ENCODE results near the gene CTNND2.
A peak's percentile ranks its signal among the peaks of the same experiment; 100 is the strongest.

Gene CTNND2

DNA sequence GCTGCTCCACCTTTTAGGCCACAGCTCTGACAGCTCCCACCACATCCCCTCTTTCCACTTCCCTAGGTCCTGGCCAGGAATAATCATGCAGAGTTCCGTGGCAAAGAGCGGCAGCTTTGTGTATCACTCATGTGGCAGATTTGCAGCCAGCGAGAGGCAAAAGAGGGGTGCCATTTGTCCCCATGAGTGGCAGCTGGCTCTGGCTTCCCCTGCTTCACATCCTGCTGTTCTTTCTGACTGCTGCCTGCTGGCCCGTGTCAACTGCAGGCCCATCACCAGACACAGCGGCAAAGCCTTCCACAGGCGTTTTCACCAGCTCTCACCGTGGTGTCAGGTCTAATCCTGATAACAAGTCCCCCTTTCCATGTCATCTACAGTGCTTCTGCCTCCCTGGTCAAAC is 712.6 kb downstream of the CTNND2 start:
- Mint-ChIP-seq H3K4me3 (no peak overlapping the region), H3K4me1 (no peaks in the 10 kb centered on the region), H3K9me3 (peaks cover 0 to 2% of the 10 kb centered on the region in 2 donors), H3K27ac (no peak overlapping the region), H3K27me3 (peaks cover 3 to 4% of the 10 kb centered on the region in 2 donors), H3K36me3 (no peaks in the 10 kb centered on the region)
- no peak for DNase-seq
- no peak for ATAC-seq (replicated peaks)

DNA sequence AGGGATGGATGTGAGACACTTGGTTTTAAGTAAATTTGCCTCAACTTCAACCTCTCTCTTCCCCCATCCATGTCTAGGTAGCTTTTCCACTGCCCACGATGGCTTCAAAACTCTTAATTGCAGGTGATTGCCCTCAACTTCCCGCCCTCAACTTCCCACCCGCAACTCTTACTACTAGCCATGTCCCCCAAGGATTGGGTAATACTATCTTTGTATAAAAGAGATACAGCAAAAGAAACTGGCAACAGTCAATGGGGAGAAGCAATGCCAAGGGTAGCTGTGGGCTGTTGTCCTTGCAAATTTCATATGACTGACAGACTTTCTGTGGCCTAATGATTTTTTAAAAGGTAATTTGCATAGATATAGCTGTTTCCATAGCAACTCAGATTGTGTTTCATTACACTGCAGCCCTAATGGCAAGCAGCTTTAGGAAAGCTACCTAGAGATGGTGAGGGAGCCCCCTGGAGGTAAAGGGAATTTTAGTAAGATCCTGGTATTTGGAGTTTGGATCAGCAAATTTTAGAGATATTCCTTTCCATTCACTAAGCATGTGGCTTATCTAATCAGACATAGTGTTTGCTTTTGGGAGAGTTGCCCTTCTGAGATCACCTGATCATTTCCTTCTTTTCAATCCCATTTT is 721.7 kb downstream of the CTNND2 start:
- peak in 1 of 2 donors; percentile 58 for ATAC-seq (replicated peaks)
- DNase-seq: no peak
- Mint-ChIP-seq H3K36me3 (no peaks in the 10 kb centered on the region), H3K9me3 (peaks cover 0 to 4% of the 10 kb centered on the region in 2 donors), H3K4me3 (no peak overlapping the region), H3K4me1 (no peaks in the 10 kb centered on the region), H3K27me3 (no peaks in the 10 kb centered on the region), H3K27ac (no peak overlapping the region)

DNA sequence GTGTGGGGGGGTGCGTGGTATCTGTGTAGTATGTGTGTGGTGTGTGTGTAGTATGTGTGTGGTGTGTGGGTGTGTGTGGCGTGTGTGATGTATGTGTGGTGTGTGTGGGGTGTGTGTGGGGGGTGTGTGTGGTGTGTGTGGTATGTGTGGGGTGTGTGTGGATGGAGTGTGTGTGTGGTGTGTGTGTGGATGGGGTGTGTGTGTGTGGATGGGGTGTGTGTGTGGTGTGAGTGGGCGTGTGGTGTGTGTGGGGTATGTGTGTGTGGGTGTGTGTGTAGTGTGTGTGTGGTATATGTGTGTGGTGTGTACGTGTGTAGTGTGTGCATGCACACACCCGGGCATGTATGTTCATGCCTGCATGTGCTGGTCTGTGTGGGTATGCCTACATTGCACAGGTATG is 722.3 kb downstream of the CTNND2 start:
- no peak overlapping the region for H3K27ac Mint-ChIP-seq
- H3K36me3 Mint-ChIP-seq: no peaks in the 10 kb centered on the region
- H3K4me1 Mint-ChIP-seq: no peaks in the 10 kb centered on the region
- DNase-seq: no peak
- no peak for ATAC-seq (replicated peaks)
- no peaks in the 10 kb centered on the region for H3K27me3 Mint-ChIP-seq
- peaks cover 0 to 4% of the 10 kb centered on the region in 2 donors for H3K9me3 Mint-ChIP-seq
- no peak overlapping the region for H3K4me3 Mint-ChIP-seq

DNA sequence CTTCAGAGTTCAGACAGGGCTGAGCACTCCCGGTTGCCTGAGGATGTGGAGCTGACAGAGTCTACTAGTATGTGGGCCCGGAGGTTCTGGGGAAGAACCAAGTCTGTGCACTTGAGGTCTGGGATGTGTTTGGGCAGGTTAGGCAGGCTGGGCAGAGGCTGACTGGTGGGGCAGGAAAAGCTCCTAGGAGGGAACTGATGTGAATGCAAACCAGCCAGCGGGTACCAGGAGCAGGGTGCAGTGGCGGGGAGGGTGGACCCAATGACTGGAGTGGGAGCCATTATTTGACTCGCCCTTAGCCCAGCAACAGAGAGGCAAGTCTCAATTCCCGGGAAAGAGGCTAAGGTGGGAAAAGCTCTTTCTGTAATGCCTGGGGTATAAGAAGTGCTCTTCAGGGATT is 723.4 kb downstream of the CTNND2 start:
- no peak for DNase-seq
- ATAC-seq (replicated peaks): no peak
- Mint-ChIP-seq H3K36me3 (no peaks in the 10 kb centered on the region), H3K4me3 (no peak overlapping the region), H3K9me3 (peaks cover 0 to 4% of the 10 kb centered on the region in 2 donors), H3K27ac (no peak overlapping the region), H3K27me3 (no peaks in the 10 kb centered on the region), H3K4me1 (no peaks in the 10 kb centered on the region)

DNA sequence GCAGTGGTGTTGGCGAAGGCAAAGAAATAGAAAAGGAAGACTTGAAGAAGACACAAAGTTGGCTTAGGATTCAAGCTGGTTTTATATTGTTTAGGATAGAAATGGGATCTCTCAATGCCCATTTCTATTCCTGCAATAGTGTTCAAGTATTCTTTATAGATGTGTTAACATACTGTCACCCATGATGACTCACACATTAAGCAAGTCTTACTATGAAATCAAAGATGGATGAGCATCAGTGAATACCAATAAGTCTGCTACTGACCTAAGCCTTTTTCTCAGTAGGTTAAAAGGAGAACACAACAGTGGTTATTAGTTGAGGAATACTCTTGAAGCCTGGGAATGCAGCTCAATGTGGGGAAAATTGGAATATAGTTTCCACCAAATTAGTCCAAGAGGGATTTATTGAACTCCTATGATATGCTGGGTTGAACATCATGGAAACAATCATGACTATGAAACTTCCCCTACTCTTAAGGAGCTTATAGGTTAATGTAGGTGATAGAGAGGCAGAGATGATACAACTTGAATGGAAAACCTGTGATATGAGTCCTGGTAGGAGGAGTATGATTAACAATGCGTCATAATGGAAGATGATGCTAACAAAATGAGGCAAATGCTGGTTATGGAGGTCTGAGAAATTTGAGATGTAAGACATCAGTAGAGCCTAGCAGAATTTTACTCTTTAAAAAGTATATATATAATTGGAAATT is 726.1 kb downstream of the CTNND2 start:
- Mint-ChIP-seq H3K27ac (no peak overlapping the region), H3K36me3 (no peaks in the 10 kb centered on the region), H3K4me3 (no peak overlapping the region), H3K4me1 (no peaks in the 10 kb centered on the region), H3K27me3 (peaks cover 0 to 4% of the 10 kb centered on the region in 2 donors), H3K9me3 (peaks cover 0 to 4% of the 10 kb centered on the region in 2 donors)
- ATAC-seq (replicated peaks) (no peak), DNase-seq (no peak)

DNA sequence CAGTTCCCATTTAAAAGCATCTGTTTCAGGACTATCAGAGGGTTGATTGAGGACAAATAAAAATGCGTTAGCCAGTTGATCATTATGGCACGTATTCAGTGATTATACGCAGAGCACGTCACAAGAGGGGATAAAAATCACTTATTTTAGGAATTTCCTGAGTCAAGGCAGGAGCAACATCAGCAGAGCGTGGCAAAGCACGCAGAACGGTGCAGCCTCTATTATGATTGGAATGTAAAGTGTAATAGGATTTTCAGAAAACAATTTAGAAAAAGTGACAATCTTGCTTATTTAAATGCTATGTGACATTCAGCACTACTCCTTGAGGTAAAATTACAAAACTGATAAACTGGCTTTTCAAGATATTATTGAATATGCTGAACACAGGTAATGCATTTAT is 729.7 kb downstream of the CTNND2 start:
- DNase-seq (no peak), ATAC-seq (replicated peaks) (no peak)
- Mint-ChIP-seq H3K27ac (no peak overlapping the region), H3K4me1 (no peaks in the 10 kb centered on the region), H3K36me3 (no peaks in the 10 kb centered on the region), H3K27me3 (peaks cover 0 to 4% of the 10 kb centered on the region in 2 donors), H3K9me3 (no peaks in the 10 kb centered on the region), H3K4me3 (no peak overlapping the region)

DNA sequence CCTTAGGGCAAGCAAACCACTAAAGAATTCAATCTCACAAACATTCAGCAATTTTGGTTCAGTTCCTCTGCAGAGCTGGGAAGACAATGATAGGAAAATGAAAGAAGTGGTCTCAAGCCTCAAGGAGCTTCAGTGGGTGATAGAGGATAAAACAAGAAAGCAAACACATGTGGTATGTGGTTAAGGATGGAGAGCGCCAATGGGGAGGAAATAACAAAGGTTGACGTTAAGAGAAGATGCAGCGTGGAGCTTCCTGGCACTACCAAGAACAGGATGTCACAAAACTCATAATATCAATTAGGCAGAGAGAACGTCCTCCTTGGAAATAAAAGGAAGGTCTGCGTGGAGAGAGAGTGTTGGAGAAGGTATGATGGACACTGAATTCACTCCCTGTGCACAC is 731.8 kb downstream of the CTNND2 start:
- no peak for ATAC-seq (replicated peaks)
- no peak for DNase-seq
- no peaks in the 10 kb centered on the region for H3K36me3 Mint-ChIP-seq
- no peaks in the 10 kb centered on the region for H3K4me1 Mint-ChIP-seq
- no peaks in the 10 kb centered on the region for H3K9me3 Mint-ChIP-seq
- no peak overlapping the region for H3K4me3 Mint-ChIP-seq
- H3K27ac Mint-ChIP-seq: no peak overlapping the region
- H3K27me3 Mint-ChIP-seq: peaks cover 0 to 4% of the 10 kb centered on the region in 2 donors

DNA sequence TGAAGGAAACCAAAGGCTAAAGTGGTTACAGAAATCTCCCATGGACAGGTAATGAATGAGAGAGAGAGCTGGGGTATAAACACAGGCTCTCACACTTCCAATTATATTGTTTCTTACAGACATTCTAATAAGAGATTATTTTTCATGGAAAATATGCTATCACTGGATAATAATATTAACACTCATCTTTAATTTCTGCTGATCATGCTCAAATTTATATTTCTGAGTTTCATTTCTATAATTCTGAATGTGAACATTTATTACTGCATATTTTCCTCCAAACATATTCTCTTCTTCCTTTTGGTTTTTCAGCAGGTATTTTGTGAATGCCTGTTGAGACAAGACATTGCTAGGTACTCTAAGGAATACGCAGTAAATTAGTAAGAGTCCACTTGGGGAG is 733.0 kb downstream of the CTNND2 start:
- Mint-ChIP-seq H3K9me3 (no peaks in the 10 kb centered on the region), H3K27ac (no peak overlapping the region), H3K4me1 (no peaks in the 10 kb centered on the region), H3K27me3 (peaks cover 0 to 4% of the 10 kb centered on the region in 2 donors), H3K4me3 (no peak overlapping the region), H3K36me3 (no peaks in the 10 kb centered on the region)
- no peak for DNase-seq
- ATAC-seq (replicated peaks): no peak

DNA sequence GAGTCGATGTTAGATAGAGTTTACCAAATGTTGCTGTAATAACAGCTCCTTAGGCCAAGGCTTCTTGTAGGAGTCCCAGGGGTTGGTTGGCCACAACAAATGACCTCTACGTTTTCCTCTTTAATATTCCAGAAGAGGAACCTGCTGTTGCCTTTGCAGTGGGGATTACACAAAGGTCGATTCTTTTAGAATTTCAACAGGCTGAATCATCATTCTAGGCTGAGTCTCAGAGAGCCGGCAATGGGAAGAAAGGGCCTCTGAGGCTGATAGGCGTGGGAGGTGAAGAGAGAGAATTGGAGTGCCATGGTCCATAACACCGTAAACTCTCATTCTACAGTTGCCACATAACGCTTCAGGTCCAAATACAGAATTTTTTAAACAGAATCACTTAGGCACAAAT is 737.3 kb downstream of the CTNND2 start:
- Mint-ChIP-seq H3K27ac (no peak overlapping the region), H3K4me1 (no peaks in the 10 kb centered on the region), H3K36me3 (no peaks in the 10 kb centered on the region), H3K9me3 (no peaks in the 10 kb centered on the region), H3K4me3 (no peak overlapping the region), H3K27me3 (peaks cover 0 to 4% of the 10 kb centered on the region in 2 donors)
- no peak for ATAC-seq (replicated peaks)
- no peak for DNase-seq

DNA sequence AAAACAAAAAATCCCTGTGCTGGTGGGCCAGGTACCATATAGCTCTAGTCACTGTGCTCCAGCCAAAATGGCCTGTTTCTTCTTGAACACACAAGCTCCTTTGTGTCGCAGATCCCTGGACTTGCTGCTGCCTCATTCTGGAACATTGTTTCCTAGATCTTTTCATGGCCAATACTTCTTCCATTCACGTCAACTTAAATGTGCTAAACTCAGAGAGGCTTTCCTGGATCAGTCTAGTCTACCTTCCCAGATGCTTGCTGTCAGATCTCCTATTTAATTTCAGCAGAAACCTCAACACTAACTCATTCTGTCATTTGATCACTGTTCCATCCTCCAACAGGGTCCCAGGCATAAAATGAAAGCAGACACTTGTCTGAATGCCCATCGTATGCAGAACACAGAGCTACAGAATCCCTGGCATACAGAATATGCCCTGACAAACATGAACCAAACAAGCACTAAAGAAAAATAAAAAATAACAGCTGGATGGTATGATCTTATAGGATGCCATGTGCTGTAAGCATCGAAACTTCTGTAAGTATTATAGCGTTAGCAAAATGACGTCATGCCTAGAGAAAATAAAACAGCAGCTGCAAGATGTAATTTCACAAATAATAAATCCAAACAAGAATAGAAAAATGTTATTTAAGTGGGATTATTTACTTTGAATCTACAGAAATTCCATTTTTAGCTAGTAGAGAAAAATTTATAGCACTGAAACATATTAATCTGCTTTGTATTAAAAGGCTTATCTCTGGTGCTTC is 739.5 kb downstream of the CTNND2 start:
- no peak for ATAC-seq (replicated peaks)

DNA sequence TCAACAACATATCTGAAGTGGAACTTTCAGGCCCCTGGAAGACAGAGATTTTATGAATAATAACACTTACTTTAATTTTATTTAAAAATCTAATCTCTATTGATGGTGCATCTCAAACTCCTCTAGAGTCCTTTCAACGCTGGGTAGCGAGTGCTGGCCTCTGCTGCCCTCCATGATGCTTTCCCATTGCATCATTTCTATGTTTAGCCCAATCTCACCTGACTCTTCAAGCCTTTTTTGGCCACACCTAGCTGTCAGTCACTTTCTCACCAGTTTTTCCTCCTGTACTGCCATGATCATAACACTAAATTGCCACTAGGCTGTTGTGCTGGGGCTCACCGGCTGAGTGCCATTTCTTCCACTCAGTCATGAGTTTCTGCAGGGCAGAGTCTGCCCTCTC is 747.1 kb downstream of the CTNND2 start:
- no peaks in the 10 kb centered on the region for H3K4me1 Mint-ChIP-seq
- no peak overlapping the region for H3K4me3 Mint-ChIP-seq
- ATAC-seq (replicated peaks): no peak
- peaks cover 4 to 5% of the 10 kb centered on the region in 2 donors for H3K27me3 Mint-ChIP-seq
- H3K9me3 Mint-ChIP-seq: no peaks in the 10 kb centered on the region
- no peaks in the 10 kb centered on the region for H3K36me3 Mint-ChIP-seq
- DNase-seq: no peak
- H3K27ac Mint-ChIP-seq: no peak overlapping the region

More for the DNA sequence above, 739.5 kb downstream of the CTNND2 start:
- H3K4me1 Mint-ChIP-seq: no peaks in the 10 kb centered on the region
- no peak for DNase-seq
- no peaks in the 10 kb centered on the region for H3K9me3 Mint-ChIP-seq
- no peak overlapping the region for H3K4me3 Mint-ChIP-seq
- H3K36me3 Mint-ChIP-seq: no peaks in the 10 kb centered on the region
- H3K27me3 Mint-ChIP-seq: peaks cover 0 to 4% of the 10 kb centered on the region in 2 donors
- no peak overlapping the region for H3K27ac Mint-ChIP-seq

DNA sequence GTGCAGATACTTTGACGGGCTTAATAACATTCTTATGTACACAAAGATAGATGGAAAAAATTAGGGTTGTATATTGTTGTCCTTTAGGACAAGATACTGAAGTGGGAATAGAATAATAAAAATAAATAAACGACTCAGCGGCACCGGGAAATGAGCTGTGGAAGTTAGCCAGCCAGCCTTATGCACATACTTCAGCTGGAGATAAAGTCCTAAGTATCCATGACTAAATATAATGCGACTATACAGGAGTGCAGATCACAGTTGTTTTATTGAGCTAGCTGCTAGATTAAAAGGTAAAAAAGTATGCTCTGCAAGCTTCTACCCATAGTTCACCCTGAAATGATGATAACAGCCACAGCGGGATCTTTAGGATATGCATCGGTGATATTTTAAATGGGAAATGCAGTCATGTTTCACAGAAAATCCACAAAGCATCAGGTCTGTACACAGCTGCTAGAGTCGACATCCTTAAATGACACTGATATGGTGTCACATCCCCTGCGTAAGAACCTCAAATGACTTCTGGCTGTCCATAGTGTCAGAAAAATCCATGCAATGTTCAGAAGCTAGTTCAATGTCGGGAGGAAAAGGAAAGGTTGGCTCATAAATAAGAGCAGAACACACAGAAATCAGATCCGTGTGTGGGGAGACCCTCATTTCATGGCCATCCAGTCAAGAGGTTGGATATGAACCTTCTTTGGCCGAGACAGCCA is 750.4 kb downstream of the CTNND2 start:
- DNase-seq: no peak
- H3K4me3 Mint-ChIP-seq: no peak overlapping the region
- no peak for ATAC-seq (replicated peaks)
- no peaks in the 10 kb centered on the region for H3K4me1 Mint-ChIP-seq
- no peaks in the 10 kb centered on the region for H3K9me3 Mint-ChIP-seq
- no peaks in the 10 kb centered on the region for H3K36me3 Mint-ChIP-seq
- H3K27ac Mint-ChIP-seq: no peak overlapping the region
- H3K27me3 Mint-ChIP-seq: peaks cover 4 to 5% of the 10 kb centered on the region in 2 donors

DNA sequence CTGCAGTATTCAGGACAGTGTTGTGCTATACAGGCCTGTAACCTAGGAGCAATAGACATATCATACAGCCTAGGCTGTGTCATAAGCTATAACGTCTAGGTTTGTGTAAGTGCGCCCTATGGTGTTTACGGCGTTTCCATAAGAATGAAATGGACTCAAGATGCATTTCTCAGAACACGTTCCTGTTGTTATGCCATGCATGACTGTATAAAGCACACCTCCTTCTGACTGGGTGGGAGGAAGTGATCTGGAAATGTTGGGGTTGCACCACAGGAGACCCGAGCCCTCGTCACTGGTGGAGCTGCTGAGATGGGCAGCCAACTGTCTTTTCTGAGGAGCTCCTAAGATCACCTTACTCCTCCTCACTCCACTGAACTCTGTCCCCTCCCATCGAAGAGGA is 751.9 kb downstream of the CTNND2 start:
- DNase-seq: no peak
- Mint-ChIP-seq H3K9me3 (peaks cover 0 to 1% of the 10 kb centered on the region in 2 donors), H3K36me3 (no peaks in the 10 kb centered on the region), H3K27me3 (peaks cover 4 to 5% of the 10 kb centered on the region in 2 donors), H3K4me3 (no peak overlapping the region), H3K27ac (no peak overlapping the region), H3K4me1 (no peaks in the 10 kb centered on the region)
- ATAC-seq (replicated peaks): no peak

DNA sequence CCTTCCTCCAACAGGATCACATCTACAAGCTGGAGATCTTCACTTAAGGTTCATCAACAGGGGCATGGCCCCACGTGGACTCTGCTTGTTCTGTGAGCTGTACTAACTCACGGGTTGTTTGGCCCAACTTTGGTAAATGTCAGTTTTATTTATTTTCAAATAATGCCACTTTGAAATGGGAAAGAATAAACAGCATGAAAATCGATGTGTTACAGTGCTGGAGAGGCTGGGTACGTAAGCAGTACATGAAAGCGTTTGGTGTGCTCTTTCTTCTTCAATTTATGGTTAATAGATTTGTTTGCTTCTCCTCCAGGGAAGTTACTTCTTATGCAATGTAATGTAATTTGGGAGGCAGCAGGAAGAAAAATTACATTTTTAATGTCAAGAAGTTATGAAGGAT is 753.3 kb downstream of the CTNND2 start:
- no peak overlapping the region for H3K4me3 Mint-ChIP-seq
- ATAC-seq (replicated peaks) (no peak), DNase-seq (no peak)
- H3K27ac Mint-ChIP-seq: no peak overlapping the region
- no peaks in the 10 kb centered on the region for H3K4me1 Mint-ChIP-seq
- no peaks in the 10 kb centered on the region for H3K36me3 Mint-ChIP-seq
- H3K9me3 Mint-ChIP-seq: peaks cover 0 to 1% of the 10 kb centered on the region in 2 donors
- peaks cover 2 to 5% of the 10 kb centered on the region in 2 donors for H3K27me3 Mint-ChIP-seq
